Stimulated activated effector memory CD8-positive, alpha-beta T cell treated with anti-CD3 and anti-CD28 coated beads, Interleukin-12 subunit alpha, Interleukin-12 subunit beta, amount 100 ng/mL, for 72 hours (primary cell): ENCODE data around the gene IFT80.
"Not testable (repeated sequence)": the region's sequence is repeated elsewhere in the genome, so short reads cannot be mapped to it uniquely, and the experiment has no call there.

ENCODE experiments used
- ATAC-seq: fragments of 150-1000 bp; cut with Tn5 transposase; 2 replicates; pipeline ENCODE4 v1.10.0; 2021
- DNase-seq, 2 donors: peaks; one replicate each; pipeline ENCODE4 v3.0.0; 2021 to 2022; ENCODE audit warnings: low spot score in 2 of 2
- H3K27ac Mint-ChIP-seq: one replicate; pipeline ENCODE4 v1.8.0; 2022; ENCODE audit warnings: mild to moderate bottlenecking, mixed read lengths
- H3K36me3 Mint-ChIP-seq: one replicate; pipeline ENCODE4 v1.8.0; 2022; ENCODE audit warnings: mild to moderate bottlenecking, mixed read lengths
- H3K4me1 Mint-ChIP-seq: one replicate; pipeline ENCODE4 v1.8.0; 2022; ENCODE audit warnings: mixed read lengths
- H3K4me3 Mint-ChIP-seq: one replicate; pipeline ENCODE4 v1.8.0; 2022; ENCODE audit warnings: mild to moderate bottlenecking, mixed read lengths
- H3K9me3 Mint-ChIP-seq: one replicate; pipeline ENCODE4 v1.8.0; 2022; ENCODE audit warnings: mixed read lengths

The IFT80 gene

DNA sequence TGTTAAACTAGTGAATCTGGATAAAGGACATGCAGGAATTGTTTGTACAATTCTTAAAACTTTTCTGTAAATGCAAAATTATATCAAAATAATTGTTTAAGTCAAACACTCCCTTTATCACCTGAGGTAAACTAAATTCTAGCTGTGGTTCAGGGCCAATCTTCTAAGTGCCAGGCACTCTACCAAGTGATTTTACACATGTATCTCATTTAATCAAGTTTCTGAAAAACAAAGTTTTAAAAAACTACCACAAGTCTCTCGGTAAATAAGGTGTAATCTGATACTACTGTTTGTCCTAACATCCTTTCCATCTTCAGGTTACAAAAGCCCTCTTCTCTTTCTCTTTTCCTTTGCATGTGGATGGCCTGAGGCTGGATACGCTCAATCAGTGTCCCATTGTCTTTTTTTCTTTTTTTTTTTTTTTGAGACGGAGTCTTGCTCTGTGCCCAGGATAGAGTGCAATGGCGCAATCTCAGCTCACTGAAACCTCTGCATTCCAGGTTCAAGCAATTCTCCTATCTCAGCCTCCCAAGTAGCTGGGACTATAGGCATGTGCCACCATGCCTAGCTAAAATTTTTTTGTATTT, 19.3 kb downstream of the IFT80 start:
- no peak for DNase-seq
- no peaks in the 10 kb centered on the region for H3K4me1 Mint-ChIP-seq
- ATAC-seq: no peak
- H3K27ac Mint-ChIP-seq: no peak overlapping the region
- H3K4me3 Mint-ChIP-seq: no peak overlapping the region
- H3K9me3 Mint-ChIP-seq: no peaks in the 10 kb centered on the region
- peaks cover 27% of the 10 kb centered on the region for H3K36me3 Mint-ChIP-seq

- H3K27ac Mint-ChIP-seq: no peak overlapping the region
- H3K9me3 Mint-ChIP-seq: no peaks in the 10 kb centered on the region
- peaks cover 34% of the 10 kb centered on the region for H3K36me3 Mint-ChIP-seq
- no peak overlapping the region for H3K4me3 Mint-ChIP-seq
- no peaks in the 10 kb centered on the region for H3K4me1 Mint-ChIP-seq
- ATAC-seq (no peak), DNase-seq (no peak)
These were observed 20.5 kb downstream of the IFT80 start for GRCh38 chr3:160378331-160379109.

- Mint-ChIP-seq H3K4me1 (no peaks in the 10 kb centered on the region), H3K4me3 (no peak overlapping the region), H3K27ac (no peak overlapping the region)
These were observed 22.3 kb downstream of the IFT80 start for GRCh38 chr3:160376681-160377080.

GRCh38 chr3:160374925-160375324, 24.1 kb downstream of the IFT80 start:
- no peak overlapping the region for H3K4me3 Mint-ChIP-seq
- no peaks in the 10 kb centered on the region for H3K9me3 Mint-ChIP-seq
- H3K27ac Mint-ChIP-seq: no peak overlapping the region
- peaks cover 34% of the 10 kb centered on the region for H3K36me3 Mint-ChIP-seq
- DNase-seq (no peak), ATAC-seq (no peak)
- no peaks in the 10 kb centered on the region for H3K4me1 Mint-ChIP-seq

More at GRCh38 chr3:160376681-160377080, 22.3 kb downstream of the IFT80 start:
- Mint-ChIP-seq H3K36me3 (peaks cover 34% of the 10 kb centered on the region), H3K9me3 (no peaks in the 10 kb centered on the region)
- ATAC-seq: no peak
- no peak for DNase-seq

DNA sequence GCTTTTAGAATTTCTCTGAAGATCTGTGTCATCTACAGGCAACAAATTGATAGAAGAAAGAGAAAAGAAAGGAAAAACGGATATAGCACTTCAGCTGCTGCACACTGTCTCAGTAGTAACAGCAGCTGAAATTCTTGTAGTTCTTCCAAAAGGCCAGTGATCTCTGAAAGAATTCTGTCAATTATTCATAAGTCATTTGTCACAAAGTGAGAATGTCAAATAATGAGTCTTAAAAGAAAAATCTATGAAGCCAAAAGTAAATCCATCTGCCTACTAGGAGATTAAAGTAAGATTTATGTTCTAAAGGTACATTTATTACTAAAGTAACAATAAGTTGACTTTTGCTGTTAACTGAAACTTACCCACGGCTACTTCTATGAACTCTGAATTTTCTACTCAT, 24.6 kb downstream of the IFT80 start:
- no peak for ATAC-seq
- H3K27ac Mint-ChIP-seq: no peak overlapping the region
- H3K4me1 Mint-ChIP-seq: no peaks in the 10 kb centered on the region

DNA sequence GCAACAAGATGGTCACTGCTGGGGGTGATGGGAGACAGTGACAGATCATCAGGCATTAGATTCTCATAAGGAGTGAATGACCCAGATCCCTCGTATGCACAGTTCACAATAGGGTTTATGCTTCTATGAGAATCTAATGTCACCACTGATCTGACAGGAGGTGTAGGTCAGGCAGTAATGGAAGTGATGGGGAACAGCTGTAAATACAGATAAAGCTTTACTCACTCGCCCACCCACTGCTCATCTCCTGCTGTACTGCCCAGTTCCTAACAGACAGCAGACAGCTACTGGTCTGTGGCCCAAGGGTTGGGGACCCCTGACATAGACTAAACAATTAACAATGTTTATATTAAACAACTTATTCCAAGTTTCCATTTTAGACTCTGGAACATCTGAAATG, 25.4 kb downstream of the IFT80 start:
- Mint-ChIP-seq H3K4me3 (no peak overlapping the region), H3K4me1 (no peaks in the 10 kb centered on the region), H3K27ac (no peak overlapping the region), H3K36me3 (peaks cover 34% of the 10 kb centered on the region), H3K9me3 (no peaks in the 10 kb centered on the region)
- ATAC-seq (no peak), DNase-seq (no peak)

More for the DNA sequence above, 24.6 kb downstream of the IFT80 start:
- H3K9me3 Mint-ChIP-seq: no peaks in the 10 kb centered on the region
- no peak overlapping the region for H3K4me3 Mint-ChIP-seq
- H3K36me3 Mint-ChIP-seq: peaks cover 34% of the 10 kb centered on the region
- no peak for DNase-seq

- Mint-ChIP-seq H3K9me3 (no peaks in the 10 kb centered on the region), H3K4me1 (no peaks in the 10 kb centered on the region), H3K27ac (no peak overlapping the region), H3K4me3 (no peak overlapping the region), H3K36me3 (peaks cover 34% of the 10 kb centered on the region)
- ATAC-seq (no peak), DNase-seq (no peak)
These were observed 26.2 kb downstream of the IFT80 start for GRCh38 chr3:160372780-160373179.

DNA sequence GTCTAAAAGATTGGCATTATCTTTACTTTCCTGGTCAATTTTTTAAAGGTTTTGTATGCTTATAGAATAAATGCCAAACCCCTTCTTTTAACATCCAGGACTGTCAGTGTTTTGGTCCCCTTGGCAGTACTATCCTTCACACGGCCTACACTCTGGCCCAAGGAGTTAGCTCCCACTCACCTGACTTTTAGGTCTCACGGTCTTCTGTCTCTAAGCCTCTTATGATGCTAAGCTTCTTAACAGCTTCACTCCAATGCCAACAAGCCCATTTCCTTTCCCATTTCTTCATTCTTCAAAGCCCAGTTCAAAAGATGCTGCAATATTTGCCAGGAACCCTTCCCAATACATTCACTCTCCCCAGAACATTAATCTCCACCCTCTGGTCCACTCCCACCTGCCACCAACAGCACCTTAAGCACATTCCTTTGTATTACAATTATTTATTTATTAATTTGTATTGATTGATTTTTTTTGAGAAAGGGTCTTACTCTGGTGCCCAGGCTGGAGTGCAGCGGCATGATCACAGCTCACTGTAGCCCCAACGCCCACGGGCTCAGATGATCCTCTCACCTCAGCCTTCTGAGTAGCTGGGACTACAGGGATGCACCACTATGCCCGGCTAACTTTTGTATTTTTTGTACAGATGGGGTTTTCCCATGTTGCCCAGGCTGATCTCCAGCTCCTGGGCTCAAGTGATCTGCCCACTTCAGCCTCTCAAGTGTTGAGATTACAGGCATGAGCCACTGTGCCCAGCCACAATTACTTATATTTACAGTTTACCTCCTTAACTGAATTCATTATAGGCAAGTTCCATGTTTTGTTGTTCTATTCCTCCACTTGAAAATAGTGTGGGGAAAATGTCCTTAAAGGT, 27.8 kb downstream of the IFT80 start:
- Mint-ChIP-seq H3K36me3 (peaks cover 27% of the 10 kb centered on the region), H3K4me1 (no peaks in the 10 kb centered on the region), H3K4me3 (no peak overlapping the region), H3K9me3 (no peaks in the 10 kb centered on the region), H3K27ac (no peak overlapping the region)
- no peak for ATAC-seq
- no peak for DNase-seq

DNA sequence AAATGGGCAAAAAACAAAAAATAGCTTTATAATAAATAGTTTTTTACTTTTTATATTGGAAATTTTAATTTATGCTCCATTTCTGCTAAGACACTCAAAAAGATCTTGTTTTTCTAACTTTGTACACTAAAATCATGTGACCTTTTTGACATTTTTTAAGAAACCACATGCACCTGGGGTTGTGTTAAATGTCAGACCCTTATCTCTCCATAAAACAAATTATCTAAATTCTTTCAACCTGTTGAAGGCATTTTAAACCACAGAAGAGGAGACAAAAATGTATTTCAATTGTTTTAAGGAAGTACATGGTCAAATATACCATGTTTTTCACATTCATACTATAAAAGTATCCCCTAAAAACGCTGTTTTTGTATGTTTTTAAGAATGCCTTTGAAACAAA, 29.2 kb downstream of the IFT80 start:
- DNase-seq: no peak
- Mint-ChIP-seq H3K4me1 (no peaks in the 10 kb centered on the region), H3K36me3 (peaks cover 13% of the 10 kb centered on the region), H3K9me3 (no peaks in the 10 kb centered on the region), H3K27ac (no peak overlapping the region), H3K4me3 (no peak overlapping the region)
- no peak for ATAC-seq

DNA sequence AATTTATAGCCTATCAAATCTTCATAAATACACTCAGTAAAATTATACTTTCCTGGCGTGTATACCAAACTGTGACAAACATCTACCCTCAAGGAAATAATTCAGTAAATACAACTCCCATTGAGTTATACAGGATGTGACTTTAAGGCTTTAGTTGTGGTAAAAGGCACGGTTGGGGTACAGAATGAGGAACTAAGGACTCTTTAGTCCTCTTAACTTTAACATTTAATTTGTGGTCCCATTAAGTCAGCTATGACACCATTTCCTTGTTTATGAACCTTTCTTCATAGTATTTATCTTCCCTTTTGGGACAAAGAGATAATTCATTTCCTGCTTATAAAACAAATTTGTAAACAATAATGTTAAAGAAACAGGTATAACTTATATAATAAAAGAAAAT, 30.2 kb downstream of the IFT80 start:
- ATAC-seq: no peak
- H3K4me3 Mint-ChIP-seq: no peak overlapping the region
- peaks cover 3% of the 10 kb centered on the region for H3K36me3 Mint-ChIP-seq
- no peak for DNase-seq
- H3K4me1 Mint-ChIP-seq: no peaks in the 10 kb centered on the region
- H3K27ac Mint-ChIP-seq: no peak overlapping the region
- no peaks in the 10 kb centered on the region for H3K9me3 Mint-ChIP-seq

DNA sequence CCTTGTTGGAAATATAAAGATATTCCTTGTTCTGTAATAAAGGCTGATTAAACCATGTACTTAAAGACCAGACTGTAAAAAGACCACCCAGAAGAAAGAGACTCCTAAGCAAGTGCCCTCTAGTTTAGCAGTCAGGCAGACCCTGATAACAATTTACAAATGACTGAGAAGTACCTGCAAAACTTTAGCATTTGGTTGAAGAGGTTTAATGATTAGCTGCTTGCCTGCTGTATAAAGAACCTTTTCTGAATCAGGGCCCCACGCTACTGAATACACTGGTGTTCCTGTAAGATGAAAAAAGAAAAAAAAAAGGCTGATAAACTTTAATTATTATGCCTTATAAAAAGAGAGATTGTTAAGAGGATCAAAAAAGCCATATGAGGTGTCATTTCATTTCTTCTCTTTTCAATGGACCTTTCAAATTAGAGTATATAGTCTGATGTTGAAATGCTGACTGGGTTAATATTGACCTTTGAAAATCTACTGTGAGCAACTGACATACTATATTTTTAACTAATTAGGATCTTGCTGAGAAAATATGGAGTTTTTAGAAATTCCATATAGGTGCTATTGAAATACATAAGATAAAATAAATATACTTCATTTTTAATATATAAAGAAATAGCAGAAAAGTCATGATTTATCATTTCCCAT, 33.0 kb downstream of the IFT80 start:
- peaks cover 14% of the 10 kb centered on the region for H3K4me1 Mint-ChIP-seq
- no peaks in the 10 kb centered on the region for H3K36me3 Mint-ChIP-seq
- DNase-seq (no peak), ATAC-seq (no peak)
- no peak overlapping the region for H3K27ac Mint-ChIP-seq
- no peaks in the 10 kb centered on the region for H3K9me3 Mint-ChIP-seq
- no peak overlapping the region for H3K4me3 Mint-ChIP-seq

- not testable (repeated sequence) for H3K27ac Mint-ChIP-seq, ATAC-seq, H3K9me3 Mint-ChIP-seq, H3K4me3 Mint-ChIP-seq, DNase-seq, H3K36me3 Mint-ChIP-seq
- peaks cover 16% of the 10 kb centered on the region for H3K4me1 Mint-ChIP-seq
These were observed 36.1 kb downstream of the IFT80 start for GRCh38 chr3:160362896-160363295.

DNA sequence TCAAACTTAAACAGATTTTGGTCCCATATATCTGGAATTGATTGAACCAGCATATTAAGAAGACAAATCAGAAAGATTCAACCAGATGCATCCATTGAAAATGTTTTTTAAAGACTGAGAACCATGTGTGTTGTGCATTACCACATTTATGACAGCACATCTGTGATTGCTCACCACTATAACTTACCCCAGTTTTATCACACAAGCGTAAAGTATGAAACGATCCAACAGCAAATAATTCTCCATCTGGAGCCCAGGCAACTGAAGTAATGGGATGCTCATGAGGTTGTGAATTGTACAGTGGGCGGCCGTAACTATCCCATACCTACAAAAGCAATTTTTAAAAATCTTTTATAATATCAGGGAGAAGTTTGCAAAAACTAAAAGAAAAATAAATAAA, 43.2 kb downstream of the IFT80 start:
- H3K4me1 Mint-ChIP-seq: peaks cover under 1% of the 10 kb centered on the region
- H3K27ac Mint-ChIP-seq: no peak overlapping the region
- ATAC-seq (no peak), DNase-seq (no peak)
- H3K36me3 Mint-ChIP-seq: peaks cover 22% of the 10 kb centered on the region
- no peaks in the 10 kb centered on the region for H3K9me3 Mint-ChIP-seq
- no peak overlapping the region for H3K4me3 Mint-ChIP-seq

DNA sequence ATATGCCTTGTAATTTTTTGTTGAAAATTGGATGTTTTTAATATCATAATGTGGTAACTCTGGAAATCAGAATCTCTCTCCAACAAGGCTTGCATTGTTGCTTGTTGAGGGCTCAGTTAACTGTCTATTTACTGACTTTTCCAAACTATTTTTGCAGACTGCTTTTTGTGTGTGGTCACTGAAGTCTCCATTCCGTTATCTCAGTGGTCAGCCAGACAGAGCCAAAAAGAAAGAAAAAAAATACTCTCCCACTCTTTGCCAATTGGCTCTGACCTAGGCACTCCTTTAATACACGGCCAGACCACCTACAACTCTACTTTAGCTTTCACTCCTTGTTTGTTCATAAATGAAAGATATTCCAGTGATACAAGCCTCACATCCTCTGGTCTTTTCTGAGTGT, 52.5 kb downstream of the IFT80 start:
- no peak for ATAC-seq
- no peak for DNase-seq
- Mint-ChIP-seq H3K36me3 (peaks cover 10% of the 10 kb centered on the region), H3K9me3 (no peaks in the 10 kb centered on the region), H3K27ac (no peak overlapping the region), H3K4me3 (no peak overlapping the region), H3K4me1 (no peaks in the 10 kb centered on the region)

GRCh38 chr3:160343132-160343531, 55.9 kb downstream of the IFT80 start:
- no peak for ATAC-seq
- Mint-ChIP-seq H3K27ac (no peak overlapping the region), H3K4me3 (no peak overlapping the region), H3K9me3 (no peaks in the 10 kb centered on the region), H3K36me3 (peaks cover 4% of the 10 kb centered on the region), H3K4me1 (no peaks in the 10 kb centered on the region)
- no peak for DNase-seq
